DOHH2 (cell line): Measurements from ENCODE around the gene CD99.

Source experiments
- H3F3A ChIP-seq: fragments of 200-600 bp; sonication (generic), shearing (Covaris generic); 2 replicates; pipeline ENCODE4 v1.6.0; 2016; ENCODE audit warnings: antibody characterized with exemption, mild to moderate bottlenecking; ENCODE audit not compliant: control insufficient read depth, insufficient read depth
- H3K27ac ChIP-seq: fragments of 200-600 bp; sonication (generic); 2 replicates; pipeline ENCODE4 v1.5.1; 2014; ENCODE audit warnings: low read depth, mild to moderate bottlenecking, low read length, moderate library complexity
- H3K27me3 ChIP-seq: fragments of 200-600 bp; sonication (generic); 2 replicates; pipeline ENCODE4 v1.6.1; 2014; ENCODE audit warnings: mild to moderate bottlenecking, low read length, mixed read lengths; ENCODE audit not compliant: control insufficient read depth
- H3K36me3 ChIP-seq: fragments of 200-600 bp; sonication (generic); 2 replicates; pipeline ENCODE4 v1.6.1; 2014; ENCODE audit warnings: mild to moderate bottlenecking, low read length, moderate library complexity, mixed read lengths; ENCODE audit not compliant: control insufficient read depth
- H3K4me1 ChIP-seq: fragments of 200-600 bp; sonication (generic); 2 replicates; pipeline ENCODE4 v1.6.1; 2014; ENCODE audit warnings: mild to moderate bottlenecking, low read length, mixed read lengths; ENCODE audit not compliant: control insufficient read depth
- H3K4me2 ChIP-seq: fragments of 200-600 bp; sonication (generic); 2 replicates; pipeline ENCODE4 v1.6.0; 2014; ENCODE audit warnings: mild to moderate bottlenecking, low read length, moderate library complexity
- H3K4me3 ChIP-seq: fragments of 200-600 bp; sonication (generic); 2 replicates; pipeline ENCODE4 v1.5.1; 2014; ENCODE audit warnings: mild to moderate bottlenecking, low read length, mixed read lengths
- H3K79me2 ChIP-seq: fragments of 200-600 bp; sonication (generic); 2 replicates; pipeline ENCODE4 v1.6.1; 2014; ENCODE audit warnings: mild to moderate bottlenecking, low read length, mixed read lengths; ENCODE audit not compliant: control insufficient read depth
- H3K9me2 ChIP-seq: fragments of 200-600 bp; sonication (generic); replicated peaks from 2 replicates; pipeline ENCODE4 v1.6.1; 2014; ENCODE audit warnings: mild to moderate bottlenecking, low read length, mixed read lengths; ENCODE audit not compliant: control insufficient read depth
- H3K9me3 ChIP-seq: fragments of 200-600 bp; sonication (generic); 2 replicates; pipeline ENCODE4 v1.6.1; 2014; ENCODE audit warnings: antibody characterized with exemption, low read length, mixed read lengths; ENCODE audit not compliant: control insufficient read depth, insufficient read depth
- H4K20me1 ChIP-seq: fragments of 200-600 bp; sonication (generic); 2 replicates; pipeline ENCODE4 v1.6.0; 2014; ENCODE audit warnings: low read depth, mild to moderate bottlenecking, antibody characterized with exemption, low read length, moderate library complexity; ENCODE audit not compliant: control insufficient read depth, insufficient read depth
- CTCF ChIP-seq: fragments of 200-600 bp; sonication (generic); IDR thresholded peaks from one replicate; pipeline ENCODE4 v1.5.1; 2014; ENCODE audit warnings: antibody characterized with exemption, mild to moderate bottlenecking, low read depth, low read length; ENCODE audit not compliant: poor library complexity, severe bottlenecking
- EZH2phosphoT487 ChIP-seq: fragments of 200-600 bp; sonication (generic); IDR thresholded peaks from 2 replicates; pipeline ENCODE4 v1.6.1; 2017; ENCODE audit warnings: borderline replicate concordance, mild to moderate bottlenecking, antibody characterized with exemption, low read length, moderate library complexity, mixed read lengths

CD99 gene

GRCh38 chrX:2643880-2644279, 47.2 kb upstream of the CD99 start:
- no peaks in the 10 kb centered on the region for H3K9me3 ChIP-seq
- H3K36me3 ChIP-seq = peaks cover 3% of the 10 kb centered on the region; the same call in 1 of the 2 replicates
- no peaks in the 10 kb centered on the region for H3K9me2 ChIP-seq
- H3K79me2 ChIP-seq = no peaks in the 10 kb centered on the region
- no peaks in the 10 kb centered on the region for H4K20me1 ChIP-seq
- no peaks in the 10 kb centered on the region for H3F3A ChIP-seq
- H3K27ac ChIP-seq = no peak overlapping the region
- no peak overlapping the region for H3K4me3 ChIP-seq
- TF ChIP-seq EZH2phosphoT487 (no peak), CTCF (no peak)
- no peaks in the 10 kb centered on the region for H3K27me3 ChIP-seq
- no peak overlapping the region for H3K4me2 ChIP-seq
- H3K4me1 ChIP-seq = no peaks in the 10 kb centered on the region

- H3F3A ChIP-seq = no peaks in the 10 kb centered on the region
- H4K20me1 ChIP-seq = no peaks in the 10 kb centered on the region
- H3K27me3 ChIP-seq = no peaks in the 10 kb centered on the region
- H3K36me3 ChIP-seq = peaks cover 3% of the 10 kb centered on the region; the same call in 1 of the 2 replicates
- no peaks in the 10 kb centered on the region for H3K79me2 ChIP-seq
- TF ChIP-seq CTCF (no peak), EZH2phosphoT487 (no peak)
- H3K9me2 ChIP-seq = no peaks in the 10 kb centered on the region
- no peak overlapping the region for H3K4me2 ChIP-seq
- H3K4me1 ChIP-seq = no peaks in the 10 kb centered on the region
- no peaks in the 10 kb centered on the region for H3K9me3 ChIP-seq
- H3K4me3 ChIP-seq = no peak overlapping the region
- H3K27ac ChIP-seq = no peak overlapping the region
Measured at GRCh38 chrX:2645563-2645962, 45.5 kb upstream of the CD99 start.

- Histone ChIP-seq H3K36me3 (peaks cover 3% of the 10 kb centered on the region; the same call in 1 of the 2 replicates), H3K27me3 (no peaks in the 10 kb centered on the region), H3K9me3 (no peaks in the 10 kb centered on the region), H3K4me2 (no peak overlapping the region), H3K4me3 (no peak overlapping the region), H3K4me1 (no peaks in the 10 kb centered on the region), H4K20me1 (no peaks in the 10 kb centered on the region), H3F3A (no peaks in the 10 kb centered on the region), H3K79me2 (no peaks in the 10 kb centered on the region), H3K9me2 (no peaks in the 10 kb centered on the region), H3K27ac (no peak overlapping the region)
- TF ChIP-seq EZH2phosphoT487 (no peak), CTCF (no peak)
Measured at GRCh38 chrX:2647627-2648026, 43.5 kb upstream of the CD99 start.
